Panc1 (cell line): ENCODE results near the gene AEBP1.

ENCODE experiments used
- POLR2AphosphoS5 ChIP-seq: IDR thresholded peaks from 2 replicates; pipeline ENCODE4 v1.6.1; 2012; ENCODE audit warnings: mild to moderate bottlenecking, low read depth, low read length, moderate library complexity
- TF ChIP-seq, protein P1 (sequence below): fragments of 450-650 bp; IDR thresholded peaks from 2 replicates; pipeline ENCODE4 v1.5.1; 2017; ENCODE audit warnings: mild to moderate bottlenecking

DNA sequence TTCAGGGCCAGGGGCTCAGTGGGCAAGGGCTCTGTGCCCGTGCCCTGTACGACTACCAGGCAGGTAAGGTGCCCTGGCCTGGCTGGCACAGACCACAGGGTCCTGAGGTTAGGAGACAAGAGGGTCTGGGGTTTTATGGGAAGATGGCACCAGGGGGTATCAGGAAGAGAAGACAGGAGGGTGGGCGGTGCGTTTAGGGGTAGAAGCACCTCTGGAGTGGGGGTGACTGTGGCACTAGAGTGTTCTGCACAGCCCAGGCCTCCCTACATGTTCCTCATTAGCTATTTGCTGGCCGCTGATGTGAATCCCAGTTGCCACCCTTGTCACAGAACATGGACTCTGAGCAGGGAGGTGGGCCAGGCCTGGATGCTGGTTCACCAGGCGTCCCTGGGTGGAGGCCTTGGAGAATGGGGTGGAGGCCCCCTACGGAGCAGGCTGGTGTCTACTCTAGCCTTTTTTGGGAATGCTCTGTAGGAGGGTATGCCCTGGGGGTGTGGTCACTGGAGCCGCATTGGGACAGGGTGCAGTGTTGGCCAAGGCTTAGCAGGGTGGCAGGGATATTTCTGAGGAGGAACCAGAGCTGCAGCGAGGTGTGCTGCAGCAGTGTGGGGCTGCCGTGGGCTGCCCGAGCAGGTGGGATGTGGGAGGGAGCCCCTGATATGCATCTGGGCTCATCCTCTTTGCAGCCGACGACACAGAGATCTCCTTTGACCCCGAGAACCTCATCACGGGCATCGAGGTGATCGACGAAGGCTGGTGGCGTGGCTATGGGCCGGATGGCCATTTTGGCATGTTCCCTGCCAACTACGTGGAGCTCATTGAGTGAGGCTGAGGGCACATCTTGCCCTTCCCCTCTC is 43.8 kb upstream of the AEBP1 start:
- TF ChIP-seq, protein P1, sequence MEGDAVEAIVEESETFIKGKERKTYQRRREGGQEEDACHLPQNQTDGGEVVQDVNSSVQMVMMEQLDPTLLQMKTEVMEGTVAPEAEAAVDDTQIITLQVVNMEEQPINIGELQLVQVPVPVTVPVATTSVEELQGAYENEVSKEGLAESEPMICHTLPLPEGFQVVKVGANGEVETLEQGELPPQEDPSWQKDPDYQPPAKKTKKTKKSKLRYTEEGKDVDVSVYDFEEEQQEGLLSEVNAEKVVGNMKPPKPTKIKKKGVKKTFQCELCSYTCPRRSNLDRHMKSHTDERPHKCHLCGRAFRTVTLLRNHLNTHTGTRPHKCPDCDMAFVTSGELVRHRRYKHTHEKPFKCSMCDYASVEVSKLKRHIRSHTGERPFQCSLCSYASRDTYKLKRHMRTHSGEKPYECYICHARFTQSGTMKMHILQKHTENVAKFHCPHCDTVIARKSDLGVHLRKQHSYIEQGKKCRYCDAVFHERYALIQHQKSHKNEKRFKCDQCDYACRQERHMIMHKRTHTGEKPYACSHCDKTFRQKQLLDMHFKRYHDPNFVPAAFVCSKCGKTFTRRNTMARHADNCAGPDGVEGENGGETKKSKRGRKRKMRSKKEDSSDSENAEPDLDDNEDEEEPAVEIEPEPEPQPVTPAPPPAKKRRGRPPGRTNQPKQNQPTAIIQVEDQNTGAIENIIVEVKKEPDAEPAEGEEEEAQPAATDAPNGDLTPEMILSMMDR, result no peak
- TF ChIP-seq POLR2AphosphoS5, result no peak
